HG03571 (cell line): ENCODE measurements around the gene LOXL4.

Experiments
- ATAC-seq: cut with Tn5 transposase; IDR thresholded peaks from one replicate; pipeline ENCODE4 v1.9.1; 2021; ENCODE audit not compliant: unreplicated experiment

The LOXL4 gene

GRCh38 chr10:98201760-98202159 is 66.2 kb downstream of the LOXL4 start:
- ATAC-seq = no peak
